GM18499 (cell line): ENCODE data around the gene SERTM1.

Source experiments
- ATAC-seq: cut with Tn5 transposase; IDR thresholded peaks from one replicate; pipeline ENCODE4 v1.9.1; 2021; ENCODE audit warnings: moderate number of reproducible peaks; ENCODE audit not compliant: insufficient read depth, unreplicated experiment

SERTM1 gene

DNA sequence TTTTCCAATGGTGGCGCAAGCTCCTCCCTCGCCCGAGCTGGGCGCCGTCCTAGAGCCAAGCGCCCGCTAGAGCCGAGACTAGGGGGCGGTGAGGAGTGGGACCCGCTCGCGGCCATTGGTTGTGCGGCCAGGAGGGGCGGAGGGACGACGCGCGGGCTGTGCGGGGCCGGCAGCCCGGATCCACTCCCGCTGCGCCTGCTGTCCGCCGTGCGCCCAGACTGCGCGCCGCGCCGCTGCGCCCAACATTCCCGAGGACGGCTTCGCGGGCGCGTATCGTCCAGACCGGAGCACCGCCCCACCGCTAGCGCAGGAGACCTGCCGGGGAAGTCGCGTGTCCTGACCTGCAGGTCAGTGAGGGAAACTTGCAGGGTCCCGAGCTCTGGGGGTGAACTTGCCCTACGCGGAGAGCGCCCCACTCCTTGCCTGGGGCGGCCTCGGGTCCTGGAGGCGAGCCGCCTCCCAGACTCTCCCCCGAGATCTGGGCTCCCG lies at the start of gene SERTM1:
Gene SERTM1, plus strand, starts transcription at position 183 of the 489 bp plus-strand sequence. CDS start 21,059 bp downstream, outside the sequence.
- no peak for ATAC-seq

GRCh38 chr13:36628377-36629056 lies 45.3 kb upstream of the SERTM1 start:
- ATAC-seq = no peak

DNA sequence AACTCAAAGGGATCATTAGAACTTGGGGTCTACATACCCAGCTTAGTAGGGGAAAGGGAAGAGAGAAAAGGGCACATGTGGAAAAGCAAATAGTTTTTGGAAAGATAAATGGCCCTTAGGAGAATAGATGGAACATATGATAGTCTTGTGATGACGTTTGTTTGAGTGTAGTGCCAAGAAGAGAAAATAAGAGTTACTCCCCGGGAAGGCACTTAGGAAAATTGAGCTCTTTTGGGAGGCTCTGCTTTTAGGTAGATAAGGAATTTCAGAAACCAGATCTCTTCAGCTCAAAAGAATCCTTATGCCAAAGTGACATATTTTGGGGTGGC lies 44.8 kb upstream of the SERTM1 start:
- ATAC-seq = no peak

- no peak for ATAC-seq
Measured at GRCh38 chr13:36630181-36630803, 43.5 kb upstream of the SERTM1 start.

GRCh38 chr13:36639610-36640009 lies 34.2 kb upstream of the SERTM1 start:
- no peak for ATAC-seq

DNA sequence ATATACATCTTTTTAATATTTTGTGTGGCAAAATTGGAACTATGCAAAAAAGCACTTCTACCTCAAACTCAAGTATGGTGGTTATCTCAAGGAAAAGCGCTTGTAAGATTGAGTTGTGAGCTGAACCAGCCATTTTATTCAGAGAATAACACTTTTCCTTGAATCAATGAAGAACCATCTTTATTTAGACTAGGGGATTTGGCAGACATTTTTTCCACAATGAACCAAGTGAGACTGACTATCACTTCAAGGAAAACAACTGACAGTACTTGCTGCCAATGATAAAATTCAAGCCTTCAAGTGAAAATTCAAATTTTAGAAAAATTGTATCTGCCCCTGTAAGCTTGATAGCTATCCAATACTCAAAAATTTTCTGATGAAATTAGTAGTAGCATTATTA lies 23.2 kb upstream of the SERTM1 start:
- no peak for ATAC-seq

GRCh38 chr13:36665630-36666029 lies 8.2 kb upstream of the SERTM1 start:
- no peak for ATAC-seq

DNA sequence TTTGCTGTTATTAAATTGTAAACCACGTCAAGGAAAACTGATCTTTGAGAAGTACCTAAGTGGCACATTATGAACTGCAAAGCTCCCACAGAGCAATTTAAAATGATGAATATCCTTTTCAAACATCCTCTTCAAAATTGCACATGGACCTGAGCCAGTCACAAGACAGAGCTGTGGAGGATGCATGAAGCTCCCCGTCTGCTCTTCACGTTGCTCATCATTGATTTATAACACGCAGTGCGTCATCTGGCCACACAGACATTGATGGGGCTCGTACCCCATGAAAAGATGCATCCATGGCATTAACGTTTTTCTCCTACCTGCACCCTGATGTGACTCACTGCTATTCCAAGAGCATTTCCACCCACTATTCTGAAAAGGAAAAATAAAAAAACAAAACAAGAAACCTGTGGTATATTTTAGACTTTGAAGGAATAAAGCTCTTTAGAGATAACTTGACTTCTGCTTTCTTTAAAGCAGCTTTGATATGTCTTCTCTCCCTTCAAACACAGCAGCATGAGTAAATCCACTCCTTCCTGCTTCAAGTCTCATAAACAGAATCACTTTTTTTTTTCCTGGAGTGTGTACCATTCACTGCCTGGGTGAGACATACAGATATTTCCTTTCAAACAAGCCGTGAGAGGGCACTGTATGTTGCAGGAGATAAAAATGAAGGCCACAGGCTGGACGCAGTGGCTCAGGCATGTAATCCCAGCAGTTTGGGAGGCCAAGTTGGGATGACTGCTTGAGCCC lies 7.2 kb upstream of the SERTM1 start:
- ATAC-seq = no peak

- ATAC-seq = no peak
Measured at GRCh38 chr13:36668316-36668715, 5.5 kb upstream of the SERTM1 start.

- ATAC-seq = no peak
Measured at GRCh38 chr13:36673352-36673751, 468 bp upstream of the SERTM1 start.

GRCh38 chr13:36674337-36675212 lies 755 bp downstream of the SERTM1 start:
- no peak for ATAC-seq

DNA sequence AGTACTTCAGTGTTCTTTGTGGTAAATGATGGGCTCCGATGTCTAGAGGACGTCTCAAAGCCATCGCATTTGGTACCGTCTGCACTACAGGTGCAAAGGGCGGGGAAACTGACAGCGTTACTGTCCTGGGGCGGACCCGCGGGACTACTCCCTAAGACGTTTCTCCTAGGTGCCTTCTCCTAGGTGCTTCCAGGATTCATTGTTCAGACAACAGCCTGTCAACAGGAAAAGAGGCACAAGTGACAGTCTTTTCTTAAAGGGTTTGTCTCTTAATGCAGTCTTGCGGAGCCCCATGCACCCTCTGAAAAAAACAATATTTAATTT lies 1.4 kb downstream of the SERTM1 start:
- no peak for ATAC-seq

- no peak for ATAC-seq
Measured at GRCh38 chr13:36680913-36681312, 7.1 kb downstream of the SERTM1 start.

DNA sequence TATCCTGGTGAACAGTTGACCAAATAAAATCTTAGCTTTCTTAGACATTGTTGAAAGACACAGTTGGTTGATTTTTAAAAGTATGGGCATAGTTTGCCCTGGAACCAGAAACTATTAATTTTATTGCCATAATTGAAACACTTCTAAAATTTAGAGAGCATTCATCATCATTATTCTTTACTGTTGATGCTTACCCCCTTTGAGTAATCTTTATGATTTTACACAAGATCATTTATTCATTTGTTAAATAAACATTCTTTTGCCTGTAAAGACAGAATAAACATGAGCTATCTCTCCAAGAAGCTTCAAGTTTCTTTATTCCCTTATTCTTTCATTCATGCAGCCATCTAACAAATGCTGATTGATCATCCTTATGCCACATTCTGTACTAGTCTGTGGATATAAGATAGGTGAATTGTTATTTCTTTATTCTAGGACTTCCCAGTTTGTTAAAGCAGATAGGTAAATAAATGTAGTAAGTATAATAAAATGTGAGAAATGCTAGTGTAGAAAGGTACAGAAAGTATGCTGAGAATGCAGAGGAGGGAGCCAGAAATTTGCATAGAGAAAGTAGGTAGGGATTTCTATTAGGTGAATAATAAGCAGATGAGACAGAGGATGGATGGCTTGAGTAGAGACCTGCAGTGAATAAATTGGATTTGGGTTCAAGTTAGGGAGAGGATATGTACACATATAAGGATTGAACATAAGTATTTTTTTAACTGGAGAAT lies 8.2 kb downstream of the SERTM1 start:
- no peak for ATAC-seq

DNA sequence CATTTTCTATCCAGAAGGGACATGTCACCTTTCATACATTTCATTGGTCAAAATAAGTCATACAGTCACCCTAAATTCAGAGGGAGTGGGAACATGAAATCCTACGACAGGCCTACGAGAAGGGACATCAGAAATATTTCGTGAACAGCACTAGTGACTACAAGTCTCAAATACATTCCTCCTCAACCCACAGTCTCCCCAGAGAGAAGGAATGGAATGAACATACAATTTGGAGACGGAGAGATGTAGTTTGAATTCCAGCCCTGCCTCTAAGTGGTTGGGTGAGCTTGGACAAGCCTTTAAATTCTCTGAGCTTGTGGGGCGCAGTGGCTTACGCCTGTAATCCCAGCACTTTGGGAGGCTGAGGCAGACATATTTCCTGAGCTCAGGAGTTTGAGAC lies 9.9 kb downstream of the SERTM1 start:
- no peak for ATAC-seq

DNA sequence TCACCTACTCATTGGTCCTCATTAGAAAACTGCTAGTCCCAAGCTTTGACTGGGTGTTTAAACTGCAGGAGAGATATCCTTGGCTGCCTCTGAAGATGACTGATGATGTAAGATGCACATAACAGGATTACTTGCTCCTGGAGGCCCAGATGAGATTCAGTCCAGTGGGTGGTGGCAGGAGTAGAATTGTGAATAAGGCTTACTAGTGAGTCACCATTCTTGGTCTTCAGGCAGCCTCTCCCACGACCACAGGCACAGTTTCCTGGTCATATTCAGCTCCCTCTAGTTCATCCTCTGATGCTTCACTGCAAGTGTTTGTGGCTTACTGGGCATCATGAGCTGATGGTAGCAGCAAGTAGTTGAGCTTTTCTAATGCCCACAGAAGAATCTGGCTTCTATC lies 12.1 kb downstream of the SERTM1 start:
- ATAC-seq = no peak

- ATAC-seq = no peak
Measured at GRCh38 chr13:36696410-36697010, 22.7 kb downstream of the SERTM1 start.

GRCh38 chr13:36700170-36700569 lies 26.4 kb downstream of the SERTM1 start:
- ATAC-seq = no peak

DNA sequence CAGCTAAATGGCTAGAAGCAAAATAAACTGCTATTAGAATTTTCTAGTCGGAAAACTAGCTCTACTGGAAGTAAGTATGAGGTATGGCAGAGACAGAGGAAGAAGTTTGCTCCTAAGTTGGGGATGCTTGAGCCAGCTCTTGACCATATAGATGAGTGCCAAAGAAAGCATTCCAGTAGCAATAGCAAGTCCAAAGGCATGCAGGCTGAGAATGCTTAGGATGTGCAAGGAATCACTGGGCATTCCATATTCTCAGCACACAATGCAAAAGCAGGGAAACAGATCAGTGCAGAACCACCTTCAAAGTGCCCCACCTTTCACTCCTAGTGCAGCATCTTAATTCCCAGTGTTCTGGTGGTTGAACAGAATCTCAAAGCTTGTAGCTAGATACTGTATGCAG lies 32.9 kb downstream of the SERTM1 start:
- no peak for ATAC-seq
